ENCODE data around the gene RAC3.
A peak's percentile ranks its signal among the peaks of the same experiment; 100 is the strongest.
"Not testable (repeated sequence)": the region's sequence is repeated elsewhere in the genome, so short reads cannot be mapped to it uniquely, and the experiment has no call there.

The RAC3 gene

GRCh38 chr17:82025401-82026107 is 5.9 kb upstream of the RAC3 start:
- DNase-seq: no peak

DNA sequence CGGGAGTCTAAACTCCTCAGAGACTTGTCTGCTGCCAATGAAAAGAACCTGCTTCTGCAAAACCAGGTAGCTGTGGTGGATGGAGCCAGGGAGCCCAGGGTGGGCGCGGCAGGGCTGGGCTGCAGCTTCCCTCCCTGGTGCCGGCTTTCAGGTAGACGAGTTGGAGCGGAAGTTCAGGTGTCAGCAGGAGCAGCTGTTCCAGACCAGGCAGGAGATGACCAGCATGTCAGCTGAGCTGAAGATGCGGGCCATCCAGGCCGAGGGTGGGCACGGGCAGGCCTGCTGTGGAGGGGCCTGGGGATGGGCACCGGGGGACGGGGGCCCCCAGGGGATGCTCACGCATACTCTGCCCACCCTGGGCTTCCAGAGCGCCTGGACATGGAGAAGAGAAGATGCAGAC is 3.2 kb upstream of the RAC3 start:
- DNase-seq: no peak

DNA sequence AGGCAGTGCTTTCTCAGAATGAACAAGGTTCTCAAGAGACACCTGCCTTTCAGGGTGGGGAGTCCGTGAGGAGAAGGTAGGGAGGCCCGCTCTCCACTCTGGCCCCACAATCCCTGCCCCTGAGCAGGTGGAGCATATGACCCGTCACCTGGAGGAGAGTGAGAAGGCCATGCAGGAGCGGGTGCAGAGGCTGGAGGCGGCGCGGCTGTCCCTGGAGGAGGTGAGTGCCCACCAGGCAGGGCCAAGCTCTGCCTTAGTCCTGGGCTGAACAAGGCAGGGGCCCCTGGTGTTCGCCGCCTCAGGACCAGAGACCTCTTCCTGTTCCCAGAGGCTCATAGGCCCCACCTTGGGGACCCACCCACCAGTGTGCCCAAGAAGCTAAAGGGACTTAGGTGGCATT is 2.5 kb upstream of the RAC3 start:
- no peak for DNase-seq

- DNase-seq: no peak
These were observed 2.1 kb upstream of the RAC3 start for GRCh38 chr17:82029391-82029790.

DNA sequence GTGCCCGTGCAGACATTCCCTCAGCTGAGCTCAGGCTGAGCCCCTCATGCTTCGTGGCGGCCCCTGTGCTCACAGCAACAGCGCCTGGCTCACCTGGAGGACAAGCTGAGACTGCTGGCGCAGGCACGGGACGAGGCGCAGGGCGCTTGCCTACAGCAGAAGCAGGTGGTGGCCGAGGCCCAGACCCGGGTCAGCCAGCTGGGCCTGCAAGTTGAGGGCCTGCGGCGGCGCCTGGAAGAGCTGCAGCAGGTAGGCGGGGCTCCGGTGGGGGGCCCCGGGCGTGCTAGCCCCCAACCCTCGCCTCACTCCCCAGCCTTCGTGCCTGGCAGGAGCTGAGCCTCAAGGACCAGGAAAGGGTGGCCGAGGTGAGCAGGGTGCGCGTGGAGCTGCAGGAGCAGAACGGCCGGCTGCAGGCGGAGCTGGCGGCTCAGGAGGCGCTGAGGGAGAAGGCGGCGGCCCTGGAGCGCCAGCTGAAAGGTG is 1.4 kb upstream of the RAC3 start:
- no peak for DNase-seq

- DNase-seq: peak; percentile 90
These were observed 792 bp upstream of the RAC3 start for GRCh38 chr17:82030470-82031302.

DNA sequence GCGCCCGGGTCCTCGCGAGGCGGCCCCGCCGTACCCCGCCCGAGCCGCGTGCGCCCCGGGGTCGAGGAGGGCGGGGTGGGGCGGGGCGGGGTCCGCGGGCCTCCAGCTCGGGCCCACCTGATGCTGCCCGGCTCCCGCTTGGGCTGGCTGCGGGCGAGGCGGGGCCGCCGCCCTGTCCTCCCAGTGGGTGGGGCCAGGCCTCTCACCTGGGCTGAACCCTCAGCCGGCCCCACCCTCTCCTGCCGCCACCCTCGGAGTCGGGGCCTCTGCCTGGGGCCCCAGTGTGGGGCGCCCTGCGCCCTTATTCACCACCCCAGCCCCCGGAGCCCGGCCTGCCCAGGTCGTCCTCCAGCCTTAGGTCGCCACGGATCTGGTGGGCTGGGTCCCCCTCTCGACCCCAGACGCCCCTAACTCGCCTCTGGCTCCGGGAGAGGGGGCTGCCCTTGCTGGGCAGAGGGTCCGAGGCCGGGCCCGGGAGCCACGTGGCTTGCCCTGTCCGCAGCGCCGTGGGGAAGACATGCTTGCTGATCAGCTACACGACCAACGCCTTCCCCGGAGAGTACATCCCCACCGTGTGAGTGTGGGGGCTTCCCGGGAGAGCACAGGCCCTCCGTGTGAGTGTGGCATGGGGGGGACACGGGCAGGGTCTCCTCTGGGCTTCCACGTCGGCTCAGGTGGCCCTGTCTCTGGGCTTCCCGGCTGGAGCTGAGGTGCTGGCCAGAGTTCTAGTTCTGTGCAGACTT is 578 bp downstream of the RAC3 start:
- DNase-seq: no peak

DNA sequence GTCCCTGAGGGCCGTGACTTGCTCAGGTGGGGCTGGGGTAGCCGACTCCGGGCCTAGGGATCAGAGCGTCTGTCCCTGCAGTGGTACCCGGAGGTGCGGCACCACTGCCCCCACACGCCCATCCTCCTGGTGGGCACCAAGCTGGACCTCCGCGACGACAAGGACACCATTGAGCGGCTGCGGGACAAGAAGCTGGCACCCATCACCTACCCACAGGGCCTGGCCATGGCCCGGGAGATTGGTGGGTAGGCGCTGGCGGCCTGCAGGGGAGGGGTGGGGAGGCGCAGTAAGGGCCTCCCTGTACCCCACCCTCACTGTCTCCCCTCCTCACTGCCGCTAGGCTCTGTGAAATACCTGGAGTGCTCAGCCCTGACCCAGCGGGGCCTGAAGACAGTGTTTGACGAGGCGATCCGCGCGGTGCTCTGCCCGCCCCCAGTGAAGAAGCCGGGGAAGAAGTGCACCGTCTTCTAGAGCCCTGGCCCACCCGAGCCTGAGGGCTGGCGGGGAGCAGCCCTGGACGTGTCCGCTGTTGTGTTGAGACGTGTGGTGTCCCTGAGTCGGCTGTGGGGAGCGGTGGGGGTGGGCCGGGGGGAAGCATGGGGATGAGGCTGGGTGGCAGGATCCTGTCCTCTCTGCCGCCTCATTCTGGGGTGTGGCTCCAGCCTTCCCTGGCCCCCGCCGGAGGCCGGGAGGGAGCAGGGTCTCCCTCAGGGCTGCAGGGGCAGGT is 2.0 kb downstream of the RAC3 start:
- DNase-seq: no peak

DNA sequence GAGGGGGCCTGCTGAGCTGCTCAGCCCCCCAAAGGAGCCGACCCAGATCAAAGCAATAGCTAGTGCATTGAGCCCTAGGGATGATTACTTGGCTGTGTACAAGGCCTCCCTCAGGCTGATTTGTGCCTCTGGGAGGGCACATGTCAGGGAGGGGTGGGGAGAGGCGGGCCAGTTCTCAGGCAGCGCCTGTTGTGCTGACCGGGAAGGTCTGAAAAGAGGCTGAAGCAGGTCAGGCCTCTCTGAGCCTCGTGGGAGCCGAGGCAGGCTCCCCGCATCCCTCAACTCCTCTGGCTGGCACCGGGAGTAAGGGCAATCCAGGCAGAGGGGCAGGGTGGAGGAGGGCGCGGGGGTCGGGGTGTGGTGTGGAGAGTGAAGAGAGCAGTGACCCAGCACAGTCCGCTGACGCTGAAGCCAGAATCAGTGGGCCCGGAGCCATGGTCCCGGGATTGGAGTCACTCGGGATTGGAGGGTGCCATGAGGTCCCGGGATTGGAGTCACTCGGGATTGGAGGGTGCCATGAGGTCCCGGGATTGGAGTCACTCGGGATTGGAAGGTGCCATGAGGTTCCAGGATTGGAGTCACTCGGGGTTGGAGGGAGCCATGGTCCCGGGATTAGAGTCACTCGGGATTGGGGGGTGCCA is 3.0 kb downstream of the RAC3 start:
- no peak for DNase-seq

DNA sequence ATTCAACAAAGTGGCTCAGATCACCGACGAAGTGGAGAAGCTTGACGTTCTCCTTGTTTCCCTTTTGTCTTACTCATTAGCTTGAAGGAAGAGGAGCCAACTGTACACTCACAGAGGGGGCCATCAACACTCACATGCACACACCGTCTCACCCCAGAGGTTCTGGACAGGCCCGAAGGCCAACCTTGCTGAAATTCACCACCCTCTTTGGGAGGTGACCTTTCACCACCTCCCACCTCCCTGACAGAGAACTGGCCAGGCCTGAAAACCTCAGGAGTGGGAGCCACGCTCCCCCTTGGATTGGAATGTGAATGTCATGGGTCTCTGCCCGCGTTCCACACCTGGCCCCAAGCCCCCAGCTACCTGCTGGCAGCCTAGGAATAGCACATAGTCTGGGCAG is 4.0 kb downstream of the RAC3 start:
- no peak for DNase-seq

DNA sequence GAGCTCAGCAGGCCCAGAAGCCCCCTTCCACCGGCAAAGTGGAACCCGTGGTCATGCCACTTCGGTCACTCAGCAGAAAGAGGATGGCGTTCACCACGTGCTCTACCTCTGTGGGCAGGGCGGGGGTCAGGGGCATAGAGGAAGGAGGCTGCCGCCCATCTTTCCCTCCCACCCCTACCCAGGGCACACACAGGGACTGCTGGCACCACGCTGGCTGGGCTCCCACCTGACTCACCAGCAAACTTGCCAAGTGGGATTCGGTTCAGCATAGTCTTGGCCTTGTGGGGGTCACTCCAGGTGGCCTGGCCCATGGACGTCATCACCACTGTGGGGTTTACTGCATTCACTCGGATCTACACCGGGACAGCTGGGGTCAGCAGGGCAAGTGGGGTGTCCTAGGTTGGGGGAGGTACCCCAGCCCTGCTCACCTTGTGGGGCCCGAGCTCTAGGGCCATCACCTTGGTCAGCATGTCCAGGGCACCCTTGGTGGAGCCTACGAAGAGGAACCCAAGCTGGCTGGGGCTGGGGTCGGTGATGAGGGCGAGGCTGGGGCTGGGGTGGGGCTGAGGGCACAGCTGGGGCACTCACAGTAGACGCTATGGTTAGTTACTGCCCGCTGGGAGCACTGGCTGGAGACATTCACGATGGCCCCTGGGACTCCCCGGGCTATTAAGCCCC is 4.6 kb downstream of the RAC3 start:
- DNase-seq: no peak

DNA sequence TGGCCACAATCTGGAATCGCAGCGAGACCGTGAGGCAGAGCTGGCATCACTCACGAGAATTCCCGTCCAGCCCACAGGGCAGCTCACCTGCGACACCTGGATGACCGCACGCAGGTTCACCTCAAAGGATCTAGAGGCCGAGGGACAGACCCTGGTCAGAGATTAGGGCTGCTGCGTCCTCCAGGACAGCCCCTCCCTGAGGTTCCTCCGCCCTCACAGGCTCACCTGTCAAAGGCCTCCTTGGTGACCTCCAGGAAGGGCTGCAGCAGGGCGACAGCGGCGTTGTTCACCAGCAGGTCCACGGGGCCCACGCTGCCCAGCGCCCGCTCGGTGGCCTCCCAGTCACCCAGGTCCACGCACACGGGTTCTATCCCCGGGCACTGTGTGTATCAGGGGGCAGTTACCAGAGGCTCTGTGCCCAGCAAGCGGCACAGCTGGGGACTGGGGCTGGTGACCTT is 5.2 kb downstream of the RAC3 start:
- DNase-seq: no peak

DNA sequence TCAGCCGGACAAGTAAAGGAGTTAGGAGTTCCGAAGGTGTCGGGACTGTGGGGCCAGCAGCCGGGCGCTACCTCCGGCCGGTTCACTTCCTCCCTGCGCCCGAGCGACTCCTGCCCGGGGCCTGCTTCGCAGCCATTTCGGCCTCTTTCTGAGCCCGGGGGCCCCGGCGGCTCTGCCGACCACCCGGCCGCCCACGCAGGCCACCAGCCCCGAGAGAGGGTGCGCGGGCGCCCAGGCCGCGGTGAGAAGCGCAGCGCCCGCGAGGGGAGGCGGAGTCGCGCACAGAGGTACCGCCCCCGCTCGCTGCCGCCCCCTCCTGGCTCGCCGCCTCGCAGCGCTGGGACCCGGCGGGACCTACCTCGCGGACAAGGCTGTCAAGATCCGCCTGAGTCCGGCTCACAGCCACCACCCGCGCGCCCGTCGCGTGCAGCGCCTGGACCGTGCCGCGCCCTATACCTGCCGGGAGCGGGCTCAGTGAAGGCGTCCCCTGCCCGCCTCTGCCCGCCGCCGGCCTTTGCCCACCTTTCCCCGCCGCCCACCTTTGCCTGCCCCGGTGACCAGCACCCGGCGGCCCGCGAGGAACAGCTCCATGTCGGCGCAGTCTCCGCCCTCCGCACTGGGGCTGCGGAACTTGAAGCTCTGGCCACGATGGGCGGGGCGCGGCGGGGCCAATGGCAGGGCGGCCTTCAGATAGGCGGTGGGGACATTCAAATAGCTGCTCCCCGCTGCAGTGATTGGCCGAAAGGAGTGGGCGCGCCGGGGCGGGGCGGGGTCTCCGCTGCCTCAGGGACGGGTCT is 5.8 kb downstream of the RAC3 start, which contains the start of gene DCXR:
Gene DCXR (minus strand): TSS at position 606 of the 797 bp plus-strand sequence. CDS start 15 bp downstream, at position 591.
- DNase-seq: peak; percentile 97

- DNase-seq: no peak
These were observed 6.4 kb downstream of the RAC3 start for GRCh38 chr17:82037889-82038195.

- not testable (repeated sequence) for DNase-seq
These were observed 7.4 kb downstream of the RAC3 start for GRCh38 chr17:82038796-82039409.

- no peak for DNase-seq
These were observed 8.3 kb downstream of the RAC3 start for GRCh38 chr17:82039695-82040299.

- no peak for DNase-seq
These were observed 9.8 kb downstream of the RAC3 start for GRCh38 chr17:82041144-82041814.

DNA sequence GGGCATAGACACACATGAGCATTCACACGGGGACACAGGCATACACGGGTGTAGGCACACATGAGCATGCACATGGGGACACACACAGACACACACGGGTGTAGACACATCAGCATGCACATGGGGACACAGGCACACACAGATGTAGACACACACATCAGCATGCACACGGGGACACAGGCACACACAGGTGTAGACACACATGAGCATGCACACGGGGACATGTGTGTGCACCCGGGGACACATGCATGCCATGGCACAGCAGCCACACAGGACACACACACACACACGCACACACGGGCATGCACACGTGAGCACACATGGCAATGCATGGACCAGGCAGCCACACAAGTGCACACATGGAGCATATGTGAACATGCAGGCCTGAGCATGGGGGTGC is 11.2 kb downstream of the RAC3 start:
- DNase-seq: no peak

DNA sequence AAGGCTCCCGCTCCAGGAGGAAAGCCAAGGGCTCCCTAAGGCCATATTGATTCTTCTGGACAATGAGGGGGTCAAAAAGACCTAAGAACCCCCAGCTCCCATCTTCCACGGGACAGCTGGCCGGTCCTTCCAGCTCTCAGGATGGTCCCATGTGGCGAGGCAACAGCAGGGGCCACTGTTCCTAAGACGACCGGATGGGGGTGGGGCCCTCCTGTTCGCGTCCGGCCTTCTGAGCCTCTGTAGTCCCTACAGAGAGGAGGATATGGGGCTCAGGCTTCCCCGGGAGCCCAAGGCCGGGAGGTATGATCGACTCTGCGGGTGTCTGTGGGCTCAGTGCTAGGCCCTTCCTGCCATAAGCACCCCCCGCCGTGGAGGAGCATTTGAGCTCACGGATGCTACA is 12.0 kb downstream of the RAC3 start:
- DNase-seq: no peak
